ENCODE data around the gene ARMH3.

Gene ARMH3

DNA sequence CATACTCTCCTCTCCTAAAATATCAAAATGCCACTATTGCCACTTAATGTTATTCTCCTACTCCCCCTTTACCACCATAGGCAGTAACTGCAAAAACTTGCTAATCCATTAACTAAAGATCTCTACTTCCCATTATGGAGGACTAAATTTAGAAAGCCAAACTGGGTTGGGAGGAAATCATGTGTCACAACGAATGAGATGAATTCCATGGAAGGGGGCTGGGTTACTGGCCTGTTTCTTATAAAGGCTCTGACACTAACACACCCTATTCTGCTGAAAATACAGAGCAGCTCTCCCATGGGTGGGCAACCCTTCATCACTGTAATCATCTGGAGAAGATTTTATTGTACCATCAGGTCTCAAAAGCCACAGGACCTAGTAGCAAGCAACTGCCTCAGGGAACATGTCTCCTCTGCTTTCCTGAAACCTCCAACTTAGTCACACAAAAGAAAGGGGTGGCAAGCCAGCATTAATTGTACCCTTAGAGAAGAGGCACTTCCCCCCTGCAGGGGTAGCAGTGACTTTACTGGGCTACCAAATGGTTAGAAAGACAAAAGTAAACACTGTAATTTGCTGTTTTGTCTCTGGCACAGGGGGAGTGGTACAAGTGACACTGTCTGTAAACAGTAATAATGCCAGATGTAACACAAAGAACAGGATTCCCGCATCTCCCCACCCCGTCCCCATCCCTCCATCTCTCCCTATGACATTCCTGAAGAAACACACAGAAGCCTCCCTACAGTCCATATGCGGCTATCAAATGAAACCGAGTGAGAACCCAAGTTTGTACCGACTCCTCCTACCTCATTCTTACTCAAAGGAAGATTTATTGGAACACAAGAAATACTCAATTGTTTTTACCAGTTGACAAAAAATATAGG, 81.6 kb downstream of the ARMH3 start:
- no peak for DNase-seq

DNA sequence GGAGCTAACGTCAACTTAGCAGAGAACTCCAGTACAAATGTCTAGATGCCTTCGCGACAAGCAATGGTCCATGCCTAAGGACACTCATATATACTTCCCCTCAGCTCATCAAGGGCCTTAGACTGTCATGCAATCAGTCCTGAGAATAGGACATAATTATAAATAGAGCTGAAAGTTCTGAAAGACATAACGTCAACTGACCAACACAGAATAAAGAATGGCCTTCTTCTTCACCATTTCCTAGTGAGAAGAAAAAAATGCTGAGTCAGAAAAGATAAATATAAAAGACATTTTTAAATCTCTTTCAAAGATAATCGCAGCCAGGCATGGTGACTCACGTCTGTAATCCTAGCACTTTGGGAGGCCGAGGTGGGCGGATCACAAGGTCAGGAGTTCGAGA, 83.2 kb downstream of the ARMH3 start:
- no peak for DNase-seq

- DNase-seq = no peak
Observed at GRCh38 chr10:101969412-101969922, 86.5 kb downstream of the ARMH3 start.

DNA sequence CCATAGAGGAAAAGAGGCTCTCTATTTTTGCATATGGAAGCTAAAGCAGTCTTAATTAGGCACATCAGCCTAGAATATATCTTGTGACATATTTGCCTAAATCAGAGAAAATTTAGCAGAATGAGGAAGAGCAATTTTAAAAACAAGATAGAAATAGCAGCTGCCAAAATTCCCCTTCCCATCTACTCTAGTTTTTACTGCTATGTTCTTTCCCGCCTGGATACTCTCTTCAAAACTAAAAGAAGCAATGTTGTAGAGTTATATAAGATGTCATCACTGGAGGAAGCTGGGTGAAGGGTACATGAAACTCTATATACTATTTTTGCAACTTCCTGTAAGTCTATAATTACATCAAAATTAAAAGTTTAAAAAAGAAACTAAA, 87.0 kb downstream of the ARMH3 start:
- DNase-seq = no peak

DNA sequence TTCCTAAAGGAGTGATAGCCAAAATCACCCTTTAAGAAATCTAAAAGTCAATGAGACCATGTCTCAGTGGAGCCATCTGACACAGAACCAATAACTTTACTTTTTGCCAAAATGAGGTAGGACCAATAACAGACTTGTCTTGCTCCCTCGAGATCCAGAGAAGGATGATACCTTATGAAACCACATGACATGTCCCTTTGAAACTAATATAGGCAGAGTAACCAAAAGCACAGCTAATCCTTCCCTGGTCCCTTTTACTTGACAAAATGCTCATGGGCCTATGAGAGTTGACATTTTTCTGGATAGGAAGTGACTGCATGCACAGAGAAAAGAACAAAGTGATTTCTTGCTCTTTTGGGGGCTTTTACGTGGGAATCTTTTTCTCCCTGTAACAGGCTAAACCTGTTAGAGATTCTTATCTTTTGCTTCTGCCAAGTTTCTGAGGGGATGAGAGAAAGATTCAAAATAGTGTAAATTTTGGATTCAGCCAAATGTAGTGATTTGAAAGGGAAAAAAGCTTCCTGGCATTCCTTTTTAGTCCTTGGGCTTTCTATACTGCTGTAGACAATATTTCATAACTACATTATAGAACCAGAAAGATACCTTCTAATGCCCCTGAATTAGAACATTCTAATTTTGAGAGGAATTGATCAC, 87.6 kb downstream of the ARMH3 start:
- no peak for DNase-seq

DNA sequence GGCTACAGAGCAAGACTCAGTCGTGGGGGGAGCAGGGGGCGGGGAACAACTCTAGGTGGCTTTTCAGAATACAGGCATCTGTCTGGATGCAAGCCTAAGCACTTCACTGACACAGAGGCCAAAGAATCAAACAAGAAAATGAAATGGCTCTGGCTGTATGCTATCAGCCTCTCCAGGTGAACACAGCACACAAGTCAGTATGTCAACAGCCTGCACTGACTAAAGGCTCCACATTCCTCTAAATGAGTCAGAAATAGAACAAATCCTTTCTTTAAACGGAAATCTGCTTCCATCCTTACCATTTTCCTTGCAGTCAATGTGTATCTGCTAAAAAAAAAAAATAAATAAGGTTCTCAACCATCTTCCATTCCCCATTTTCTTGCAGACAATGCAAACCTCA, 88.3 kb downstream of the ARMH3 start:
- DNase-seq = no peak

DNA sequence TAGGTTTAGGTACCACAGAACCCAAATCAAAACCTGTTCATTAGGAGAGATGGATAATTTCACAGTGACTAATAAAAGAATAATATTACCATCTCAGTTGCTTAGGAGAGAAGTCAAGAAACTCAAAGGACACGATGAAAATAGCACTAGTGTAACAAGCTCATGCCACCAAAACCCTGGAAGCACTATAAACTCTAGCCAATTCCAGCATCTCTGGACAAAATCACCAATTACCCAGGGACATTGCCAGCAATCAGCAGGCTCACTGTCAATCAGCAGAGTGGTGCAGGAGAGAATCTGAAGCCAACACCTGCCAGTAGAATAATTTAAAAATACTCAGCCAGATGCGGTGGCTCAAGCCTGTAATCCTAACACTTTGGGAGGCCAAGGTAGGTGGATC, 88.9 kb downstream of the ARMH3 start:
- DNase-seq = no peak

- no peak for DNase-seq
Observed at GRCh38 chr10:101965075-101965765, 90.8 kb downstream of the ARMH3 start.

GRCh38 chr10:101961591-101962498, 94.1 kb downstream of the ARMH3 start:
- DNase-seq = no peak

GRCh38 chr10:101960879-101961395, 95.0 kb downstream of the ARMH3 start:
- DNase-seq = no peak

DNA sequence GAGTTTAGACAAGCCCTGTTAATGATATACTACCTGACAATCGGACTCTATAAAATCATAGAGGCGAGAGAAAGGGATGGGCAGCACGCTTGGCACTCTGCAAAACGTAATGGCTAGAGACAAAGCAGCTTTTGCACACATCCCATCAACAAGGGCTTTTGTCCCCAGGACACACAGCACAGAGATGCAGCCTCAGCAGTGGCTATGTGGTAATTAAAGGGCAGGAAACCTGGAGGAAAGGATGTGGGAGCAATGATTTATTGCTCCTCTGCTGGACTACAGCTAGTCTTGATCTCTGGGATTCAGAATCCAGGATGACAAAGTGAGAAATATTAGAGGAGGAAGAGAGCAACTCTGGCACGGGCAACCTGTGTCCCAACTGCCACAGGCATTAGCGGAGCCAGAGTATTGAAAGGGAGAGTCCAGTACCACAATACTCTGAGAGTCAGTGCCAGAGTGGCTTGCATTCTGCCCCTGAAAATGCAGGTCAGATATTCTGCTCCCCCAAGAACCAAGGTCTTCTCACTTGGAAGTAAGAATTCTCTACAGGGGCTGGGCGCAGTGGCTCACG, 96.5 kb downstream of the ARMH3 start:
- no peak for DNase-seq

GRCh38 chr10:101958691-101959090, 97.3 kb downstream of the ARMH3 start:
- no peak for DNase-seq

- DNase-seq = no peak
Observed at GRCh38 chr10:101956898-101957297, 99.1 kb downstream of the ARMH3 start.

DNA sequence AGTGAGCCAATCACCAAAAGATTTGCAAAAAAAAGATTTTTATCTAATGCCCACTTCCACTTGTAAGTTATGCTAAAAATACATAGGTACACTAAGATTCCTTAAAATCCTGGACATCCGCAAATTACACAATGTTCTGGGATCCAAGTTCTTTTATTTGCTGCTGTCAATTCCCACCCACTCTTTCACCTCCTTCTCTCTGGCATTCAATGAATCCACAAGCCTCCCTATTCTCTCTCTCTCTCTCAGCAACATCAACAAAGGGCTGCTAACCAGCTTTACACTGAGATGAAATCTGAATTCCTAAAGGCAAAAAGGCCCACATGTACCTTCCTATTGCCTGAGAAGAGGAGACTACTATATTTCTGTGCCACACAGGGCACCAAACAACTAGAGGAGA, 99.9 kb downstream of the ARMH3 start:
- no peak for DNase-seq

DNA sequence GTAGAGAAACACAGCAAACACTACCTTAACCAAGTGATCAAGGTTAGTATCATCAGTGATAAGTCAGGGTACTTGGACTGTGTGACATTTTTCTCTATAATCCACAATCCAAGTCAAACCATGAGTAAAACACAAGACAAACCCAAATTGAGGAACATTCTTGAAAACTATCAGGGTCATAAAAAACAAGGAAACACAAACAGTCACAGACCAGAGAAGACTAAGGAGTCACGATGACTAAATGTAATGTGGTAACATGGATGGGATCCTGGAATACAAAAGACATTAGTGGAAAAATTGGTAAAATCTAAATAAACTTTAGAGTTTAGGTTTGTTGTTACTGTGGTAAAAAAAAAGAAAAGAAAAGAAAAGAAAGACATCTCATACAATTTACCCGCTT, 103.8 kb downstream of the ARMH3 start:
- DNase-seq = no peak

DNA sequence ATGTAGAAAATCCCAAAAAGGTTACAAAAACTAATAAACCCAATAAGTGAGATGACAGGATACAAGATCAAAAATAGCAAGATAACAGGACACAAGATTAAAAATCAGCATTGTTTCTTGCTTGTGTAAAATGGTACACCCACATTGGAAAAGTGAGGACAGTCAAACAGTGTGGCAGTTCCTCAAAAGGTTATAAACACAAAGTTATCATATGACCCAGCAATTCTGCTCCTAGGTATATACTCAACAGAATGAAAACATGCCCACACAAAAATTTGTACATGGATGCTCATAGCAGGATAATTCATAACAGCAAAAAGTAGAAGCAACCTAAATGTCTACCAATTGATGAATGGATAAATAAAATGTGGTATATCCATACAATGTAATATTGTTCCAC, 105.8 kb downstream of the ARMH3 start:
- DNase-seq = no peak

GRCh38 chr10:101941871-101942270, 114.1 kb downstream of the ARMH3 start:
- DNase-seq = no peak

DNA sequence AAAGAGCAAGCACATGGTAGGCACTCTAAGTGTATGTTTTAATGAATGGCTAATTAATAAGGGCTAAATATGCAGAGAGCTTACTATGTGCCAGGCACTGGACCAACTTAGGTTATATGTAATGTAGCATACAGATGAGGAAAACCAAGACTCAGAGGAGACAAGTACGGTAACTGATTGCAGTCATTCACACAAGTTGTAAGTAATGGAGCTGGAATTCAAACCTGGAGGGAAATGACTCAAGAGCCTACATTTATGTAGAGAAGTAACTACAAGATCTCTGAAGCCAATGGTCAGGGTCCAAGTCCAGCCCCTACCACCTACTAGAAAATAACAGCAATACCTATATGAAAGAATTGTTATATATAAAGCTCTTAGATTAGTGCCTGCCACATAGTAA, 115.1 kb downstream of the ARMH3 start:
- DNase-seq = no peak

GRCh38 chr10:101939729-101940128, 116.2 kb downstream of the ARMH3 start:
- DNase-seq = no peak

GRCh38 chr10:101939008-101939648, 116.8 kb downstream of the ARMH3 start:
- DNase-seq = no peak

GRCh38 chr10:101938305-101939007, 117.5 kb downstream of the ARMH3 start:
- DNase-seq = no peak
